Endothelial cell of hepatic sinusoid (primary cell): Measurements from ENCODE around the gene SEC11A.
"Not testable (repeated sequence)": the region's sequence is repeated elsewhere in the genome, so short reads cannot be mapped to it uniquely, and the experiment has no call there.

Experiments
- in situ Hi-C: cut with HindIII; loops from 2 replicates; pipeline ENCODE4 v1.10.0; 2017; ENCODE audit warnings: low sequenced_read_pairs

The SEC11A gene

DNA sequence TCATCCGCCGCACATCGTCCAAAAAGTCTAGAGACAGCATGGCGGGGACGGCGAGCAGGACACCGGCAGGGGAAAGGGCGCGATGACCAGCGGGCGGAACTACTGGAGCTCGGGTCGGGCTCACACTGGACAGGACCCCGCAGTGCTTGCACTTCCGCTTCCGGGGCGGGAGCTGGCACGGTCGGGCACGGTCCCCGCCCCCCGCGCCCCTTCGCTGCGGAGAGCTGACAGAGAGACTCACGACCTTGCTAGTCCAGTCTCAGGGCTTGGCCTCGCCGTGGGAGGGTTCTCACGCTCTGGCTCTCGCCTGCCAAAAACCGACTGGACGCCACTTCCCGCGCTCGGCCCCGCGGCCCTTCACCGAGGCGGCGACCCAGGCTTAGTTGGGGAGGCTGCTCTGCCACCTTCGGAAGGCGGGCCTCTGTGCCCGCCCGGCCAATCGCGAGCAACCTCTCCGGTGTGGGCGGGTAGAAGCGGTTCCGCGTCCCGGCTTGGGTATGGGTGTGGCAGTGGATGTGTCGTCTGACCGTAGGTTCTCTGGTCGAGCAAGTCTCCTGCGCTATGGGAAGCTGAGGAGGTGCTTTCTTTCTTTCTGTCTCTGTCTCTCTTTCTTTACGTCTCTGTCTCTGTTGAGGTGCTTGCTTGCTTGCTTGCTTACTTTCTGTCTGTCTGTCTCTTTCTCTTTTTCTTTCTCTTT, at the start of gene SEC11A:
TSS of gene SEC11A (minus strand) at position 104 of the 697 bp plus-strand sequence. CDS start at position 40, 64 bp downstream.
- in situ Hi-C loops = no loop called here

GRCh38 chr15:84765675-84766074, 49.7 kb upstream of the SEC11A start:
- in situ Hi-C loops = no loop called here

DNA sequence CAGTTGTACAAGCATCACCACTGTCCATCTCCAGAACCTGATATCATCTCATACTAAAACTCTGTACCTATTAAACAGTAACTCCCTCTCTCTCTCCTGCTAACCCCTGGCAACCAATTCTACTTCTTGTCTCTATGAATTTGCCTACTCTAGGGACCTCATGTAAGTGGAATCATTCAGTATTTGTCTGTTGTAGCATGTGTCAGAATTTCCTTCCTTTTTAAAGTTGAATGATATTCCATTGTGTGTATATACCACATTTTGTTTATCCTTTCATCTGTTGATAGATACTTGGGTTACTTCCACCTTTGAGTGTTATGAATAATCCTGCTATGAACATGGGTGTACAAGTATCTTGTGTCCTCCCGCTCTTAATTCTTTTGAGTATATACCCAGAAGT, 49.0 kb upstream of the SEC11A start:
- in situ Hi-C loops = no loop called here

- in situ Hi-C loops = no loop called here
These were observed 48.6 kb upstream of the SEC11A start for GRCh38 chr15:84764585-84764984.

- in situ Hi-C loops = no loop called here
These were observed 47.1 kb upstream of the SEC11A start for GRCh38 chr15:84762840-84763572.

- in situ Hi-C loops = no loop called here
These were observed 45.7 kb upstream of the SEC11A start for GRCh38 chr15:84761607-84762131.

DNA sequence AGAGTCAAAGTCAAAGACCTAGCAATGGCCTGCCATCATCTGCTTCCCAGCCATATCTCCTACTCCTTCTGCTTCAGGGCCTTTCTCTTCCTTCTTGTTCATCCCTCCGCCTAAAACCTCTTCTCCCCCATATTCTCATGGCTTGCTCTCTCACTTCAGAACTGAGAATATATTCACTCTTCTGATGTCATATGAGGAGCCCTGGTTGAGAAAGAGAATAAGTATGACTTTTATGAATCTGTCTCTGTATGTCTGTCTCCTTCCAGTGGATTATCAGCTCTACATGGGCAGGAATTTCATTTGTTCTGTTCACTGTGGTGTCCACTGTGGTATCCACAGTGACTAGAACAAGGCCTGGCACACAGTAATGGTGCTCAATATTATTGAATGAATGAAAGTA, 44.3 kb upstream of the SEC11A start:
- in situ Hi-C loops = no loop called here

GRCh38 chr15:84759018-84759417, 43.1 kb upstream of the SEC11A start:
- in situ Hi-C loops = no loop called here

DNA sequence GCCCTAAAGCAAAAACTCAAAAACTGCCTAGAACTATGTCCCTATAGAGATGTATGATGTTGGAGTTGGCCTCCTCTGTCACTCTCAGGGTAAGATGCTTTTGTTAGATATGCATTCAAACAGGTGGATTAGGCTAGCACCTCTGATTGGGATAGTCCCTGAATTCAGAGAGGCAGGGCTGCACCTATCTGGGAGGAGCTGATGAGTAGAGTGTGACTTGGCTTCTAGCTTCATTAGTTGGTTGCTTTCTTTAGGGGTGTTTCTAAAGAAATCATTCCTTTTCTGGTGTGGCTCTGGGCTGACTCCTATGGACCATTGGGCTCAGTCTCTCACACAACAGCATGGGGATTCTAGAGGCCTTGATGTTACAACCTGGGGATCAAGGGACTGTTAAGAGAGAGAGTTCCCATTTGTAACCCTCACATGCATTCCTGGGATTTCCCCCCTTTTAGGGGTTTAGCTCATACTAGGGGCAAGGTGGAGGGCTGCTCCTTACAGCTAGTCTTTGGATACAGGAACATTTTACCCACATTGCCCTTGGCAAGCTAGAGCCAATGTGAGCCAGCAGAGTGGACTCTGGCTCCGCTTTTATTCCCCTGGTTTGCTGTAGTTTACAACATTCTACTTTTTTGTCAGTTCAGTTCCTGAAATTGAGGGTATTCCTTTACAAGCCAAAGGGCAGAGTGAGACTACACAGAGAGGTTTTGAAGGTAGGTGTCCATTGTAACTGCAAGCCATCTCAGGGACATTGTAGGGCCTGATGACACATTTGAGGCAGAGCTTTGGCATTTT, 40.0 kb upstream of the SEC11A start:
- in situ Hi-C loops = no loop called here

DNA sequence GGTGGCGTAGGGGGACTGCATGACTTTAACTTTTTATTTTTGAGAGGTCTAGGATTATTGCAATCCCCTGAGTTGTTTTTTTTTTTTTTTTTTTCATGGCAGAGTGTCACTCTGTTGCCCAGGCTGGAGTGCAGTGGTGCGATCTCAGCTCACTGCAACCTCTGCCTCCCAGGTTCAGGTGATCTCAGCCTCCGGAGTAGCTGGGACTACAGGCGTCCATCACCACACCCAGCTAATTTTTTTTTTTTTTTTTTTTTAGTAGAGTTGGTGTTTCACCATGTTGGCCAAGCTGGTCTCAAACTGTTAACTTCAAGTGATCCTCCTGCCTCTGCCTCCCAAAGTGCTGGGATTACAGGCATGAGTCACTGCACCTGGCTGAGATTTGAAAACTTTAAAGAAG, 39.0 kb upstream of the SEC11A start:
- in situ Hi-C loops = not testable (repeated sequence)

DNA sequence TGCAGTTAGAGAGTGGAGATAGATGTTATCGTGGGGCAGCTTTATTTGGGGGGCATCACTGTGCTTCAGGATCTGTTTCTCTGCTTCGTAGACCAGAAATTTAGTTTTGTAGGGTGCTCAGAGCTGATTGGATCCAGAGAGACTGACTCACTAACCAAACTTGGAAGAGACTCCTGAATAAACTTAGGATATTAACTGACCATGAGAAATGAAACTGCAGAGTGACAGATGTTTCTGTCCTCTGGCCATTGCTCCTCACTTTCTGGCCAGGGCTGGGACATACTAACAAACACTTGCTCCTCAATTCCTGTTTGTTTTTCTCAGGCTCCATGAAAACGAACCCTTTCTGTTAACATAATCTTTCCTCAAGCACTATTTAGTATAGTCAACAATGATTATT, 36.8 kb upstream of the SEC11A start:
- in situ Hi-C loops = no loop called here

GRCh38 chr15:84752195-84752594, 36.3 kb upstream of the SEC11A start:
- in situ Hi-C loops = no loop called here

- in situ Hi-C loops = not testable (repeated sequence)
These were observed 35.8 kb upstream of the SEC11A start for GRCh38 chr15:84751721-84752120.

DNA sequence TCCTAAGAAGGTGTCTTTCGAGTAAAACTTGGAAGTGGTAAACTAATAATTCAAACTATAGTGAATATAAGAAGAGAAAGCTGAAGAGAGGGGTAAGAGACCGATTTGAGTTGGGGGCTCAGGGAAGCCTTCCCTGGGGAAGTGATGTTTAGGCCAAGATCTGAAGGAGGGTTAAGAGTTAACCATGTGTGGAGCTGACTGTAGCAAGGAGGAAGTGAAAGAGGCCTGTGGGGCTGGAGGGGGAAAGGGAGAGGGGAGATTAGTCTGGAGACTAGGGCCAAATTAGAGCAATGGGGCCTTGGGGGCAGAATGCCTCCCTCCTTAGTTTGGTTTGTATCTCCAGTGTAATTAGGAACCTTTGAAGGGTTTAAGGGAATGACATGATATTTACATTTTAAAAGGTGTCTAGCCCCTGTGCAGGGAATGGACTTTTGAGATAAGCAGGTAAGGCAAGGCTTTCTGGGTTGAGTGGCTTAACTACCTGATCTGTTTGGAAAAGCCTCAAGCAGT, 34.7 kb upstream of the SEC11A start:
- in situ Hi-C loops = no loop called here

DNA sequence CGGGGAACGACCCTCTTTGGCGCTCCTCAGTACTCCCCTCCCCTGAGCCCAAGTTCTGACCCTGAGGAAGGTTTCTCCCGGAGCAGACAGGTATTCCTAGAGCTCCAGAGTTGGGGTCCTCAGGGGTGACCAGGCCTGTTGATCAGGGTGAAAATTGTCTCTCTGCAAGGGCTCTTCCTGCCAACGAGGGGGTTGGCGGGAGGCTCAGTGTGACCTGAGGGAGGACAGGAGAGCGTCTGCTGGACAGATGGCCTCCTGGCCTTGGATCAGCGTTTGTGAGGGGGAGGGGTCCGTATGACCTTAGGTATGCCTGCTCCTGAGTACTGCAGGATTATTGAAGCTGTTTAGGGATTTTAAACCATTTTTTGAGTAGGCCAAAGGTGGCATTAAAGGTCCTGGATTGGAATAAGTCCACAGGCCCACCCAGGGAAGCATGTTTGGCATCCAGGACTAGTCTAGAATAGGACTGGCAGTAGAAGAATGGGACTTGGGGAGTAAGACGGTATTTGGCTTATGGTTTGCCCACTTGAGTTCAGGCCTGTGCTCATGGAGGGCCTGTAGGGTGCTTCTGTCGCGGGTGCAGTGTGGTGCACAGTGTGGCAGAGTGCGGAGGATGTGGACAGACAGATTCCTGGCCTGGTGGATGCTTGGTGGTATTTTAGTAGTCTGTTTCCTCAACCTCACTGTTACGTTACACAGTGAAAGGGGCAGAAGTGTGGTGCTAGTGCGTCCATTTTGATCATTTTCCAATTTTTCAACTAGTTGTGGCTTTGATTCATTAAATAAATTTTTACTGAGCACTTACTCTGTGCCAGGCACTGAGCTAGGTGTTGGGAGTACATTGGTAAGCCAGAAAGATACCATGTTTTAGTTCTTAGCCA, 33.4 kb upstream of the SEC11A start:
- in situ Hi-C loops = no loop called here

- in situ Hi-C loops = no loop called here
These were observed 32.6 kb upstream of the SEC11A start, which contains the start of gene ZNF592 for GRCh38 chr15:84748274-84749110. TSS of gene ZNF592 (plus strand) at chr15:84748592. CDS start at chr15:84782676, 34,084 bp downstream.

DNA sequence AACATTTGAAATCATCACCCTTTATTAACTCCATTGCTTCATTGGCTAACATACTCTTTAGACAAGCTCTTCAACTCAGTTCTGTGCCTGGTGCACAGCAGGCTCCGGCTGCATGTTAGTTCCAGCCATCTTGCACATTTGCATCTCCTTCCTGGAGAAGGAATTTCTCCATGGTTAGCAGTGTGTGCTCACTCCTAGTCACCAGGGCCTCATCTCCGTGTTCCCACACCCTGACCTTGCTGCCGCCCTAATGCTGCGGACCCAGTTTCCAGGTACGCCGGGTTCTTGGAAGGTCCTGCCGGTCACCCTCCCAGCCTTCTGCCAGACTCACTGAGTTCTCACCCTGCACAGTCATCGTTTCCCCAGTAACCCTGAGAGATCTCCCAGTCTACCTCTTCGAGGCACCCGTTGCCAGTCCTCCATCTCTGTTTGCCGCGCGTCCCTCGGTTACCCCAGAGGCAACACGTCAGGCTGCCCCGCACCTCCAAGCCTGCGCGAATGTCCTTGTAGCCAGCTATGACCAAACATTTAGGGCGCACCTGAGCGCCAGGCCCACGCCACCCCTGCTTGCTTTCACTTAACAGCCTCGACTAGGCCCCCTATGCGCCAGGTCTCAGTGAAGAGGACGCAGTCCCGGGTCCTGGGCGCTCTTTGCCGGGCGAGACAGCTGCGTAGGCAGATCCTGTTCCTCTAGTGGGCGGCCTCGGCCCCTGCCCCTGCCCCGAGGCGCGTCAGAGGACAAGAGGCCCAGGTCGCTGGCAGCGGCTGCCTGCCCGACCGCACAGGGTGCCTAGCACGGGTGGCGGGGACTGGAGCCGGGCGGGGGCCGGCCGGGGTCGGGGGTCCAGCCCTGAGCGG, 31.7 kb upstream of the SEC11A start:
- in situ Hi-C loops = no loop called here

- in situ Hi-C loops = loop anchor here (5.0 kb wide), 2 partner anchors 66 to 79 kb away; no protein-coding TSS in a partner anchor
These were observed 25.2 kb upstream of the SEC11A start for GRCh38 chr15:84741121-84741520.
